Testis (tissue), 3 donors: ENCODE results near the gene TNIP3. TPM values are rescaled to one million over a fixed set of nuclear protein-coding genes. Genes with fewer than 3 reads are reported as not detected.

Source experiments
- DNase-seq: peaks from one replicate; pipeline ENCODE4 v3.0.0-alpha.2; 2019
- H3K27ac ChIP-seq, 2 donors: fragments of 200-600 bp; sonication (generic); one replicate each; pipeline ENCODE4 v1.5.1; 2019
- H3K27me3 ChIP-seq: fragments of 200-600 bp; sonication (generic); one replicate; pipeline ENCODE4 v1.5.1; 2019
- H3K36me3 ChIP-seq: fragments of 200-600 bp; sonication (generic); one replicate; pipeline ENCODE4 v1.5.1; 2017; ENCODE audit warnings: low read depth; ENCODE audit errors: missing control alignments
- H3K4me1 ChIP-seq: fragments of 200-600 bp; sonication (generic); one replicate; pipeline ENCODE4 v1.5.1; 2019
- H3K4me3 ChIP-seq, 2 donors: fragments of 200-600 bp; sonication (generic); one replicate each; pipeline ENCODE4 v1.5.1; 2017 to 2019
- H3K9me3 ChIP-seq: fragments of 200-600 bp; sonication (generic); one replicate; pipeline ENCODE4 v1.5.1; 2017
- CTCF ChIP-seq, 3 experiments: fragments of 450-650 bp in 2 of 3; fragments of 200-600 bp in 1 of 3; sonication (generic) in 1 of 3; IDR thresholded peaks; one replicate each; pipeline ENCODE4 v1.5.1; 2016 to 2019; ENCODE audit warnings: antibody characterized with exemption in 3 of 3, mild to moderate bottlenecking in 2 of 3, moderate library complexity in 1 of 3
- POLR2A ChIP-seq: fragments of 450-650 bp; IDR thresholded peaks from one replicate; pipeline ENCODE4 v1.6.1; 2017; ENCODE audit warnings: antibody characterized with exemption, mild to moderate bottlenecking, moderate library complexity
- WGBS, 2 donors: methylation state at CpG; one replicate each; pipeline ENCODE4 v1.1.5; 2018; 5-methylcytosine and 5-hydroxymethylcytosine counted together
- intact Hi-C: fragments of 100-400 bp; cut with DNase I; formaldehyde crosslinking; loops from one replicate; pipeline ENCODE4 v1.15.1; 2023; ENCODE audit warnings: low total_unique reads
- polyA plus RNA-seq: library from polyadenylated mRNA; stranded (reverse); fragments of 350-450 nt; fragmentation: Illumina TruSeq; extraction: RNeasy Lipid Tissue Mini Kit (QIAGEN cat#74804); gene quantifications from one replicate; pipeline ENCODE4 v1.2.3, GENCODE V29; 2014; ENCODE audit warnings: low read depth, low replicate concordance; ENCODE audit not compliant: insufficient read depth
- total RNA-seq, 2 donors: library from RNA; depleted of rRNA; stranded (reverse); fragments of >200 nt; gene quantifications; one replicate each; pipeline ENCODE4 v1.2.3, GENCODE V29; 2016

The TNIP3 gene
- total and polyA plus RNA-seq, 3 donors from 2014 or later = 0.43 to 1.1 (median 0.80) TPM

- DNase-seq = no peak
- Histone ChIP-seq H3K4me1 (no peaks in the 10 kb centered on the region), H3K9me3 (no peaks in the 10 kb centered on the region), H3K4me3 (no peak overlapping the region), H3K27me3 (no peaks in the 10 kb centered on the region), H3K36me3 (no peaks in the 10 kb centered on the region), H3K27ac (no peak overlapping the region)
- WGBS, 2 donors = 81 to 82% methylated on average over 3 of the region's 3 CpGs
- TF ChIP-seq CTCF (IDR thresholded peaks at IDR 0.05) (no peak), POLR2A (no peak)
- intact Hi-C loops = no loop called here
Observed at GRCh38 chr4:121200795-121201472, 36.8 kb upstream of the TNIP3 start.

DNA sequence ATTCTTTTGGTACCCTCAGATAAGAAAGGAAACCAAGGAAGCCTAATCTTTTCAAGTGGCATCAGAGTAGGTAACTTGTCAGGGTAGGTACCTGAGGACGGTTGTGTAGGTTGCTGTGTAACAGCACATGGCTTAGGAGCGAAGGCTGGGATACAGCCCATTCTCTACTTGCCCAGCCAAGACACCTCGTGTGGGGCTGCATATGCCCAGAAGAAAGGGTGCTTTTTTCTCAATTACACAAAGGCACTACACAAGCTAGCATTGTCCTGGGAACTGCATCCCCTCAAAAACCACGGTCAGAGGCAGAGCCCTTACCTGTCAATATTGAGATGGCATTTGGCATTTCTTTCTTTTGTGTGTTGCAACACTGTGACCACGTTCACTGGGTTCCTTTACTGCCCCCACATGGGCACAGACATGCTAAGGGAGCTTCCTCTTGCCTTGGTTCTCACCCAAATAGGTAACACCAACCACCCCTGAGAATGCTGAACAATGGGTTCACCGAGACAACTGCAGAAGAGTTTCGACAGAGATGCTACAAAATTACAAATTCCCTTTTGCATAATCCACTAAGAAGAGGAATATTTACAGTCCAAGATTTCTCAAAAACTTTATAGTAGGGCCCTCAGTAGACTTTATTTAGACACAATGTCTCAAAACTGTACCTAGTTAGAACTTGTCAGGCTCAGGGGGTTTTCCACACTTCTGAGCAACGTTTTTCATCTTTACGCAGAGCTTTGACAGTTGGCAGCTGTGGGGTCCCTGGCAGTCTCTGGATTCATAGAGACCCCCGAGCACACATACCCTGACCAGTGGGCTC, 35.8 kb upstream of the TNIP3 start:
- Histone ChIP-seq H3K4me3 (no peak overlapping the region), H3K4me1 (no peaks in the 10 kb centered on the region), H3K27me3 (no peaks in the 10 kb centered on the region), H3K27ac (no peak overlapping the region), H3K9me3 (no peaks in the 10 kb centered on the region), H3K36me3 (no peaks in the 10 kb centered on the region)
- no peak for TF ChIP-seq CTCF (IDR thresholded peaks at IDR 0.05)
- TF ChIP-seq POLR2A = no peak
- intact Hi-C loops = no loop called here
- 61 to 76% methylated on average over 10 of the region's 10 CpGs for WGBS, 2 donors
- DNase-seq = no peak

- Histone ChIP-seq H3K4me3 (no peak overlapping the region), H3K36me3 (no peaks in the 10 kb centered on the region), H3K27ac (no peak overlapping the region), H3K9me3 (no peaks in the 10 kb centered on the region), H3K4me1 (no peaks in the 10 kb centered on the region), H3K27me3 (no peaks in the 10 kb centered on the region)
- TF ChIP-seq CTCF (IDR thresholded peaks at IDR 0.05) (no peak), POLR2A (no peak)
- DNase-seq = no peak
- intact Hi-C loops = no loop called here
Observed at GRCh38 chr4:121198251-121198650, 34.1 kb upstream of the TNIP3 start.

- no peak for TF ChIP-seq POLR2A
- no peak for TF ChIP-seq CTCF (IDR thresholded peaks at IDR 0.05)
- H3K4me1 ChIP-seq = no peaks in the 10 kb centered on the region
- WGBS, 2 donors = 67 to 68% methylated on average over 2 of the region's 2 CpGs
- no peak for DNase-seq
- H3K4me3 ChIP-seq = no peak overlapping the region
- intact Hi-C loops = no loop called here
- no peaks in the 10 kb centered on the region for H3K36me3 ChIP-seq
- no peaks in the 10 kb centered on the region for H3K27me3 ChIP-seq
- H3K9me3 ChIP-seq = no peaks in the 10 kb centered on the region
- no peak overlapping the region for H3K27ac ChIP-seq
Observed at GRCh38 chr4:121195649-121196048, 31.5 kb upstream of the TNIP3 start.
